Measurements from ENCODE around the gene PODXL2. TPM values are rescaled to one million over a fixed set of nuclear protein-coding genes. Genes with fewer than 3 reads are reported as not detected.

The PODXL2 gene
- polyA plus RNA-seq, 1 donor, result 44.6 TPM

- no peak for DNase-seq
These were observed 578 bp upstream of the PODXL2 start for GRCh38 chr3:127628426-127628787.

GRCh38 chr3:127629467-127630403, 750 bp downstream of the PODXL2 start:
- no peak for DNase-seq

DNA sequence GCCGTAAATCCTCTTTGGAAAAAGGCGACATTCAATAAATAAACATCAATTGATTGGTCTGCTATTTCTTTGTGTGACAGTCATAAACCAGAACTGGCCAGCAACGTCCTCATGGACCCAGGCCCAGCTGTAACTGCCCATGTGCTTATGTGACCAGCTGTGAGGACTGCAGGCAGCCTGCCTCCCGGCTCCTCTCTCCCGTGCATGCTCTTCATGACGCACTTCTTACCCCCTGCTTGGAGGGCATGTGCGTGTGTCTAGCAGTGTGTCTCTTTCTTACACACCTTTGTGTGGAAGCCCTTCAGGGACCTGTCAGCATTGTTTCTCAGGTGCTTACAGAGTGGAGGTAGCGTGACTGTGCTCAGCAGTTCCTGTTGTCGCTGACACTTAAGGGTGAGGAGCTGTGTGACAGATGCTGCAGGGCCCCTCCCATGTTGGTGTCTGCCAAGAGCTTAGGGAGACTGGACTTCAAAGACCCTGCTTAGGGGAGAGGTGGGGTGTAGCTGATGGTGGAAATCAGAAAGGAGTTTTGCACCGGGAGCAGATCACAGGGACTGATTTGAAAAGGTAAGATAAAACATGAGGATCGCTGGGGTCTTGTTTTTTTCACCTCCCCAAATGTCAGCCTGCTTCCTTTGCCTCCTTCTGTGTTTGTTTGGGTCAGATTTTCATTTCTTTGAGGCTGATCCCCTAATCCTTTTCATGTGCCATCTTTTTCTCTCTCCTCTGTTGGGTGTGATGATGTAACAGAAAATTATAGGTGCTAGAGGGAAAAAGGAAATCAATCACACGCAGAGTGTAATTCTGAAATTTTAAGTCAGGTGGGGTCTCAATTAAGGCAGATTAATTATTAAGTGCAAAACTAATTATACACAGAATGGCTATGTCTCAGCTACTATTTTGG, 2.1 kb downstream of the PODXL2 start:
- DNase-seq, result no peak

DNA sequence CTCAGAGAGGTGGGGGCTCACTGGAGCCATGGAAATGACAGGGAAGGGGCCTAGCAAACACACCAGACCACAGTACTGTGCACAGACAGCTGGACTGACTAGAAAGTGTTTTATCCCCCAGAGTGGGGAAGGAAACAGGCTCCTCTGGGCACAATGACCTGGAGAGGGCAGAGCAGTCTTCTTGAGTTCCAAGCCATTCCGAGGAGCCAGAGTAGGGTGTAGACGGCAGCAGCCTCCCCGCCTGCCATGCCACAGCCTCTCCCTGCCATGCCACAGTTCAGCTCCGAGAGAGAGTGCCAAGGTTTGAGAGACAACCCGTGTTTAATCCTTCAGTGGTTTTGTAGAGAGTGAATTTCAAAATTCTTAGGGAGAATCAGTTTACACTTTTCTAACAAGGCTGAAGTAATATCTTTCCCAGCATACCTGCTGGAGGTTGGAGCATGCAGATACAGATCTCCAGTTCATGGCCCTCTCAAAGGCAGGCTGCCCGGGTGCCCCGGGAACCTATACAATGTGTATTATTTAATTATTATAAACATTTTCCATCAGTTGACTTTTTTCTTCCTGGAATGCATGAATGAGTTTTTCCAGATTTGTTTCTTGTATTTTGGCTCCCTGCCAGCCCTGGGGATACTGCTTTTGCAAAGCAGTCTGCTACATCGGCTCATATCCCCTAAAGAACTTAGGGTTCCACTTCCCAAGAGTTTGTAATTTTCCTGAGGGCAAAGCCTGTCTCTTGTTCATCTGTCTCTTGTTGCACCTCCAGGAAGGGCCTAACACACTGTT, 3.2 kb downstream of the PODXL2 start:
- DNase-seq, result no peak

GRCh38 chr3:127634653-127635052, 5.7 kb downstream of the PODXL2 start:
- no peak for DNase-seq

- DNase-seq, result no peak
These were observed 8.6 kb downstream of the PODXL2 start for GRCh38 chr3:127637546-127637945.

DNA sequence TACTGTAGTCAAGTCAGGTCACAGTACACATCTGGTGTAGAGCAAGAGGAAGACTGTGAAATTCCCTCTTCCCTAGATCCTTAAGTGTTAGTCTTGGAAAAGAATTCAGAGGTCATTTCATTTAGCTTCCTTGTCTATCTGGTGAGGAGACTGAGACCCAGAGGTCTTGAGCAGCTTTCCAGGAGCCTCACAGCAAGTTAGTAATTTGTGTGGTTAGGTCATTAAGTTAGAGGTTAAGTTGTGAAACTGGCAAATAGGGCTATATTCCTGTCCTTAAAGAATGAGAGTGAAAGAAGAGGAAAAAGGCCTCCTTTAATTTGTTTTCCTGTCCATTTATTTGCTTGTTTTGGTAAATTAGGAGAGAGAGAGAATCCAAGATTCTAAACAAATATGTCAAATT, 9.0 kb downstream of the PODXL2 start:
- no peak for DNase-seq

- no peak for DNase-seq
These were observed 10.4 kb downstream of the PODXL2 start for GRCh38 chr3:127639173-127640041.

- DNase-seq, result no peak
These were observed 11.0 kb downstream of the PODXL2 start for GRCh38 chr3:127640042-127640355.

- DNase-seq, result no peak
These were observed 15.8 kb downstream of the PODXL2 start for GRCh38 chr3:127644641-127645370.

- DNase-seq, result no peak
These were observed 16.5 kb downstream of the PODXL2 start for GRCh38 chr3:127645371-127646015.

DNA sequence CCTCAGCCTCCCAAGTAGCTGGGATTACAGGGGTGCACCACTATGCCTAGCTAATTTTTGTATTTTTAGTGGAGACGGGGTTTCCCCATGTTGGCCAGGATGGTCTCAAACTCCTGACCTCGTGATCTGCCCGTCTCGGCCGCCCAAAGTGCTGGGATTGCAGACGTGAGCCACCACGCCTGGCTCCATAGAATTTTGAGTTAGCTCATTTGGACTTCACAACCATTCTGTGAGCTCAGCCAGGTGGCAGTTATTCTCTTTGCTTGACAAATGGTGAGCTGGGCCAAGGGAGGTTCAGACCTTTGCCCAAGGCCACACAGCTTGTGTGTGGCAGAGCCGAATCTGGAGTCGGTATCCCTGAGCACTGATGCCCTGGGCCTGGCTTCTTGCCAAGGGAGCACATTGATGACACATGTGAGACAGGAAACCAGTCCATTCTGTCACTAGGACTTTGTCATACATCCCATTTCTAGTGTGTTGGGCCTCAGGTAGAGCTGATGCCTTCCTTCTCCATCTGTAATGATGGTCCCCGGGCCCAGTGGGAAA, 17.6 kb downstream of the PODXL2 start:
- no peak for DNase-seq

GRCh38 chr3:127647166-127647844, 18.3 kb downstream of the PODXL2 start:
- no peak for DNase-seq

- no peak for DNase-seq
These were observed 18.8 kb downstream of the PODXL2 start for GRCh38 chr3:127647845-127648204.

DNA sequence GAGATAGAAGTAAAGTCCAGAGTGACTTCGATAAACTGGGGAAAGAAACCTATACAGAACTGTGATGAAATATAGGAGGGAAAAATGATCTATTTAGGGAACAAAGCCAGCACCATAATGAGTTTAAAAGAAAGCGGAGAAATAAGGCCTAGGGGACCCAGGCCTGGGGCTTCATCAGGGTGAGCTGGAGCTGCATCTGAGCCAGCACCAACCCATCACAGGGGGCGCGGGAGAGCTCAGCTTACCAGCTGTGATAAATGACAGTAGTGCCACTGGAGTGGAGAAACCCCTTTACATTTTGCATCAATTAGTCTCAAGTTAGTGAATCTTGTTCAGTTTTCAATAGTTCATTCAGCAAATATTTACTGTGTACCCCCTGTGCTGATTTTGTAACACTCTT, 21.3 kb downstream of the PODXL2 start:
- DNase-seq, result no peak

- DNase-seq, result no peak
These were observed 22.7 kb downstream of the PODXL2 start for GRCh38 chr3:127651516-127652172.

DNA sequence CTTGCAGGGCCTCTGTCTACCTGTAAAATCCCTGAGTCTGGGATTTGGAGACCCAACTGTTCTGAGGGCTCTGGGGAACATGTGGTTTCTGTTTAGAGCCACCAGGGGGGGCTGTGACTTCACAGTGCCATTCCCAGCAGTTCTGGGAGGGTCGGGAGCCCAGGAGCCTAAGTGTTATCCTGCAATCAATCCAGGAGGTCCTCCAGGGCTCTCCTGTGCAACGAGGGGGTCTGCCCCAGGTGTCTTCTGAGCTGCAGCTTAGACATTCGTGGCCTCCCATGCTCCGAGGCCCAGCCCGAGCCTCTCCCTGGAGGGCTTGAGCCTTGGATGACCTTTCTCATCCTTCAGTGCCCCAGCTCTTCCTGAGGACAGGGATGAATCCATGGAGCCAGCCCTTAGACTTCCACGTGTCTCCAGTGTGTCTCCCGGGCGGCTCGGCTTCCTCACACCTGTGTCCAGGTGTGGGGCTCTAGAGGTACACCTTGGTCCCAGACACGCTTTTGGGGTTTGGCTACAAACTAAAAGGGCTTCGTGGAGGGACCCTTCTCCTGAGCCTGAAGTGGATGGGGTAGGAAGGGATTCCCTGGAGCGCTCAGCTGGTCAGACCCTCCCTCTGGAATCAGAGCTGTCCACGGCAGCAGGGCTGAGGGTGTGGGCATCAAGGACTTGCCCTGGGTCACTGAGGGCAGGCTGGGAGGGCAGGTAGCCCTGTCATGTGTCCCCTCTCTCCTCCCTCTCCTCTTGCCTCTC, 23.4 kb downstream of the PODXL2 start:
- DNase-seq, result no peak

DNA sequence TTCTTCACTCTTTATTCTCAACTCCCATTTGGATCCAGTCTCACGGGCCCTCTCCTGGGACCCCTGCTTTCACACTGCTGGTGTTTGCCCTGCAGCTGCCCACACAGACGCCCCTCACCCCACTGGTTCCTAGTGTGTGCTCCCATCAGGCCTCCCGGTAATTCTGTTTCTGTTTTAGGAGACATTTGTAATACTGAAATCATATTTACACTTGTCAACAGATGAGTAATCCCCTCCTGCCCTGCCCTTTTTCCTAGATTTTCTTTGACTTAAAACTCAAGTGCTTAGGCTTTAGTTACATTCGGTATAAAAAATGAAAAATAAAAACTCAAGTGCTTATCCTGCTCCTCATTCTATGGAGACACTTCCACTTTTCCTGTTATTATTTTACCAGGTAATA, 25.4 kb downstream of the PODXL2 start:
- no peak for DNase-seq

All from left kidney (tissue), 2 donors.